ENCODE results near the gene SLC39A5. TPM values are rescaled to one million over a fixed set of nuclear protein-coding genes. Genes with fewer than 3 reads are reported as not detected.
A peak's percentile ranks its signal among the peaks of the same experiment; 100 is the strongest.

Gene SLC39A5
- total and polyA plus RNA-seq, 2 of the 13 experiments (the other 11 are each of a cell fraction or from before 2014, with no cell fraction given): 59.7 to 101 TPM

DNA sequence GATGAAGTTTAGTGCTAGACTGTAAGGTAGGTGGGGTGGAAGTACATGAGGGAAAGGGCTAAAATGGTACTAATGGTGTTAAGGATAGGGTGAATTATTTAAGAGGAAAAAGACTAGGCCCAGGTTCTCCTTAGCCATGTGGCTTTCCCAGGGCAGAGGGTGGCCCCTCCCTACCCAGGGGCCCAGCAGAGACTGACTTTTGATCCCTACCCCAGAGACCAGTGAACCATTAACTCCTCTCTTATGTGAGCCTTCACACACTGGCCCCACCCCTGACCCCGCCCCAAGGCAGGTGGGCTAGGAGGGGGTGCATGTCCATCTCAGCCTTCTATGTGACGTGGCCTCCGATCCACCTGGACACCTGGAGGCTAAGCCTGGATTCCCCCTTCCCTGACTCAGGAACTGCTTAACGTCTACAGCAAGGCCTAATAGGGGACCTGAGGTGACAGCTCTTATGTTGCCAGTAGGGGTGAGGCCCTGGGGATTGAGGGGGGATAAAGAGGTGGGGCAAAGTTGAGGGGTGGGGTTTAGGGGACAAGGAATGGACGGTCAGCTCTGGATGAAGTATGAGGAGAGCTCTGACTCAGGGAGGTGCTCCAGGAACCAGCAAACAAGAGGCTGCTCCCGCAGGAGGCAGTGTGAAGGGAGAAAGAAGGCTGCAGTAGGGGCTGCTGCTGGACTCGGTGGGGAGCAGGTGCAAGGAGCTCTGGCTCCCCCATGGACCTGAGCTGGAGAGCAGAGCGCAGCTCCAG is 757 bp downstream of the SLC39A5 start (continued):
- TF ChIP-seq, protein P1, sequence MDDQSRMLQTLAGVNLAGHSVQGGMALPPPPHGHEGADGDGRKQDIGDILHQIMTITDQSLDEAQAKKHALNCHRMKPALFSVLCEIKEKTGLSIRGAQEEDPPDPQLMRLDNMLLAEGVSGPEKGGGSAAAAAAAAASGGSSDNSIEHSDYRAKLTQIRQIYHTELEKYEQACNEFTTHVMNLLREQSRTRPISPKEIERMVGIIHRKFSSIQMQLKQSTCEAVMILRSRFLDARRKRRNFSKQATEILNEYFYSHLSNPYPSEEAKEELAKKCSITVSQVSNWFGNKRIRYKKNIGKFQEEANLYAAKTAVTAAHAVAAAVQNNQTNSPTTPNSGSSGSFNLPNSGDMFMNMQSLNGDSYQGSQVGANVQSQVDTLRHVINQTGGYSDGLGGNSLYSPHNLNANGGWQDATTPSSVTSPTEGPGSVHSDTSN (CRISPR knock-in tag; IDR thresholded peaks at IDR 0.05; ENCODE audit: borderline replicate concordance): no peak
- TF ChIP-seq PHF20 (CRISPR knock-in tag; IDR thresholded peaks at IDR 0.05) (peak; percentile 58; the same call in 1 of the 2 replicates), ZNF792 (CRISPR knock-in tag; IDR thresholded peaks at IDR 0.05) (peak; percentile 87), KIAA2018 (CRISPR knock-in tag; IDR thresholded peaks at IDR 0.05; ENCODE audit: borderline replicate concordance) (no peak), SPEN (CRISPR knock-in tag; IDR thresholded peaks at IDR 0.05; ENCODE audit: low read depth) (peak; percentile 45; the same call in 1 of the 2 replicates), ZNF883 (CRISPR knock-in tag; IDR thresholded peaks at IDR 0.05; ENCODE audit: not compliant biosample characterization) (no peak), ZFP41 (CRISPR knock-in tag; IDR thresholded peaks at IDR 0.05; ENCODE audit: borderline replicate concordance) (no peak), ZNF251 (CRISPR knock-in tag; IDR thresholded peaks at IDR 0.05) (no peak), HMG20A (CRISPR knock-in tag; IDR thresholded peaks at IDR 0.05; ENCODE audit: borderline replicate concordance) (0 out of 2 replicates have a peak, but pooled peaks have one; percentile 11), ZNF160 (CRISPR knock-in tag; IDR thresholded peaks at IDR 0.05) (0 out of 2 replicates have a peak, but pooled peaks have one; percentile 12), THYN1 (CRISPR knock-in tag; IDR thresholded peaks at IDR 0.05; ENCODE audit: borderline replicate concordance, low read depth) (no peak), ZNF556 (CRISPR knock-in tag; IDR thresholded peaks at IDR 0.05; ENCODE audit: borderline replicate concordance) (peak; percentile 81; the same call in 1 of the 2 replicates), ZNF501 (CRISPR knock-in tag; IDR thresholded peaks at IDR 0.05) (peak; percentile 73; the same call in 1 of the 2 replicates), SETDB1 (CRISPR knock-in tag; IDR thresholded peaks at IDR 0.05; ENCODE audit: borderline replicate concordance) (no peak), ZNF577 (CRISPR knock-in tag; IDR thresholded peaks at IDR 0.05; ENCODE audit: borderline replicate concordance, low read depth) (no peak), ZNF790 (CRISPR knock-in tag; IDR thresholded peaks at IDR 0.05; ENCODE audit: borderline replicate concordance) (no peak)
- TF ChIP-seq, protein P2, sequence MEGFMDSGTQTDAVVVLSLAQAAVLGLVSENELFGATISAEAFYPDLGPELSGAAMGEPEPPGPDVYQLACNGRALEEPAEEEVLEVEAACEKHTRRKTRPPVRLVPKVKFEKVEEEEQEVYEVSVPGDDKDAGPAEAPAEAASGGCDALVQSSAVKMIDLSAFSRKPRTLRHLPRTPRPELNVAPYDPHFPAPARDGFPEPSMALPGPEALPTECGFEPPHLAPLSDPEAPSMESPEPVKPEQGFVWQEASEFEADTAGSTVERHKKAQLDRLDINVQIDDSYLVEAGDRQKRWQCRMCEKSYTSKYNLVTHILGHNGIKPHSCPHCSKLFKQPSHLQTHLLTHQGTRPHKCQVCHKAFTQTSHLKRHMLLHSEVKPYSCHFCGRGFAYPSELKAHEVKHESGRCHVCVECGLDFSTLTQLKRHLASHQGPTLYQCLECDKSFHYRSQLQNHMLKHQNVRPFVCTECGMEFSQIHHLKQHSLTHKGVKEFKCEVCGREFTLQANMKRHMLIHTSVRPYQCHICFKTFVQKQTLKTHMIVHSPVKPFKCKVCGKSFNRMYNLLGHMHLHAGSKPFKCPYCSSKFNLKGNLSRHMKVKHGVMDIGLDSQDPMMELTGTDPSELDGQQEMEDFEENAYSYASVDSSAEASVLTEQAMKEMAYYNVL (CRISPR knock-in tag; IDR thresholded peaks at IDR 0.05; ENCODE audit: borderline replicate concordance): peak; percentile 30; the same call in 1 of the 2 replicates

Measured in HepG2 (cell line).